Mesenchymal stem cell (in vitro differentiated cells and primary cell): ENCODE results near the gene MED9.

Source experiments
- DNase-seq: peaks from one replicate; pipeline ENCODE4 v3.0.0-alpha.2; 2013
- H2AFZ ChIP-seq: one replicate; pipeline ENCODE4 v1.6.1; 2013; ENCODE audit warnings: low read depth, mild to moderate bottlenecking, control low read depth, inconsistent platforms, low read length, moderate library complexity
- H2AK5ac ChIP-seq: 2 replicates; pipeline ENCODE4 v1.6.1; 2013; ENCODE audit warnings: low read length, moderate library complexity, mild to moderate bottlenecking, inconsistent platforms; ENCODE audit not compliant: severe bottlenecking
- H2BK120ac ChIP-seq: one replicate; pipeline ENCODE4 v1.6.1; 2013; ENCODE audit warnings: low read depth, mild to moderate bottlenecking, inconsistent platforms, low read length, moderate library complexity
- H2BK12ac ChIP-seq, 2 experiments: one replicate each; pipeline ENCODE4 v1.6.1; 2013; ENCODE audit warnings: inconsistent platforms in 2 of 2, low read length in 2 of 2, mild to moderate bottlenecking in 2 of 2, moderate library complexity in 2 of 2, control low read depth in 1 of 2
- H2BK15ac ChIP-seq: one replicate; pipeline ENCODE4 v1.6.1; 2013; ENCODE audit warnings: mild to moderate bottlenecking, low read depth, inconsistent platforms; ENCODE audit not compliant: poor library complexity, severe bottlenecking
- H2BK5ac ChIP-seq: 2 replicates; pipeline ENCODE4 v1.6.1; 2013; ENCODE audit warnings: low read depth, mild to moderate bottlenecking, low read length, control low read depth, inconsistent platforms; ENCODE audit not compliant: poor library complexity, severe bottlenecking
- H3K14ac ChIP-seq, 2 experiments: one replicate each; pipeline ENCODE4 v1.6.1; 2013; ENCODE audit warnings: inconsistent platforms in 2 of 2, low read length in 2 of 2, control low read depth in 1 of 2, mild to moderate bottlenecking in 1 of 2, moderate library complexity in 1 of 2
- H3K18ac ChIP-seq, 2 experiments: one replicate each; pipeline ENCODE4 v1.6.1; 2013; ENCODE audit warnings: inconsistent platforms in 2 of 2, low read length in 2 of 2, control low read depth in 1 of 2, low read depth in 1 of 2, mild to moderate bottlenecking in 1 of 2
- H3K23ac ChIP-seq, 2 experiments: one replicate each; pipeline ENCODE4 v1.6.1; 2013; ENCODE audit warnings: inconsistent platforms in 2 of 2, low read length in 2 of 2, mild to moderate bottlenecking in 2 of 2, moderate library complexity in 2 of 2, control low read depth in 1 of 2
- H3K27ac ChIP-seq: 2 replicates; pipeline ENCODE4 v1.5.1; 2013; ENCODE audit warnings: mild to moderate bottlenecking, moderate library complexity, low read length, control low read depth, inconsistent platforms; ENCODE audit not compliant: poor library complexity, severe bottlenecking
- H3K27me3 ChIP-seq, 2 experiments: 2 replicates each; pipeline versions ENCODE4 v1.6.1 to v1.7.0; 2013; ENCODE audit warnings: low read length in 2 of 2, mild to moderate bottlenecking in 2 of 2, moderate library complexity in 2 of 2, control low read depth in 1 of 2, inconsistent platforms in 1 of 2; ENCODE audit not compliant: control insufficient read depth in 1 of 2, insufficient read depth in 1 of 2
- H3K36me3 ChIP-seq, 2 experiments: 2 replicates each; pipeline versions ENCODE4 v1.6.1 to v1.7.0; 2013; ENCODE audit warnings: low read length in 2 of 2, control low read depth in 1 of 2, inconsistent platforms in 1 of 2, low read depth in 1 of 2, mild to moderate bottlenecking in 1 of 2; ENCODE audit not compliant: insufficient read depth in 2 of 2, control insufficient read depth in 1 of 2
- H3K4ac ChIP-seq, 2 experiments: one replicate each; pipeline ENCODE4 v1.6.1; 2013; ENCODE audit warnings: inconsistent platforms in 2 of 2, low read length in 2 of 2, mild to moderate bottlenecking in 2 of 2, moderate library complexity in 2 of 2, control low read depth in 1 of 2, low read depth in 1 of 2
- H3K4me1 ChIP-seq: 2 replicates; pipeline ENCODE4 v1.6.1; 2013; ENCODE audit warnings: low read depth, low read length, control low read depth; ENCODE audit not compliant: control insufficient read depth, insufficient read depth
- H3K4me2 ChIP-seq: 2 replicates; pipeline ENCODE4 v1.6.1; 2013; ENCODE audit warnings: low read length, mild to moderate bottlenecking, inconsistent platforms; ENCODE audit not compliant: poor library complexity, severe bottlenecking
- H3K4me3 ChIP-seq, 2 experiments: 2 replicates each; pipeline versions ENCODE4 v1.5.1 to v1.7.0; 2013; ENCODE audit warnings: low read length in 2 of 2, mild to moderate bottlenecking in 2 of 2, control low read depth in 1 of 2, low read depth in 1 of 2; ENCODE audit not compliant: insufficient read depth in 1 of 2
- H3K79me1 ChIP-seq: replicated peaks from 2 replicates; pipeline ENCODE4 v1.6.1; 2013; ENCODE audit warnings: mild to moderate bottlenecking, control low read depth, low read length, inconsistent platforms; ENCODE audit not compliant: poor library complexity, severe bottlenecking
- H3K9ac ChIP-seq: 2 replicates; pipeline ENCODE4 v1.7.0; 2013; ENCODE audit warnings: mild to moderate bottlenecking, low read length, moderate library complexity
- H3K9me3 ChIP-seq: 2 replicates; pipeline ENCODE4 v1.7.0; 2013; ENCODE audit warnings: mild to moderate bottlenecking, low read length; ENCODE audit not compliant: control insufficient read depth
- H4K8ac ChIP-seq: one replicate; pipeline ENCODE4 v1.6.1; 2013; ENCODE audit warnings: inconsistent platforms, mild to moderate bottlenecking, low read length, moderate library complexity
- H4K91ac ChIP-seq: one replicate; pipeline ENCODE4 v1.6.1; 2013; ENCODE audit warnings: mild to moderate bottlenecking, low read length, inconsistent platforms
- WGBS: methylation state at CpG from one replicate; pipeline ENCODE4 v1.1.7; 2013; ENCODE audit warnings: mixed read lengths; 5-methylcytosine and 5-hydroxymethylcytosine counted together

The MED9 gene

DNA sequence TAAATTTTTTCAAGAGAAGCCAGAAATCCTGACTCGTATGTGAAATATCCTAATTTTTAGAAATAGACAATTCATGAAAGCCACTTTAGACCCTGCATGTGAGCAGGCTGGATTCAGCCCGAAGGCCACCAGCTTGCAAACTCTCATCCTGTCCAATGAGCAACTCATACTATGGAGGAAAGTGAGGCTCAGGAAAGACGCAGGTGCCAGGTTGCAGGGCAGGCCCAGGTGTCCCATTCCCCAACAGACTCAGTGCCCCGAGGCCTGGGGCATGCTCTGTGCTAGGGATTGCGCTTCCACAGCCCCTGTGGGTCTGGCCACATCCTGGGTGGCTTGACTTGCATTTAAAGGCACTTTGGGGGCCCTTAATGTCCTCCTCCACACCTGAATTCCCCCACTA lies 36.1 kb downstream of the MED9 start:
- no peak overlapping the region for H2AK5ac ChIP-seq
- H2BK120ac ChIP-seq = no peak overlapping the region
- no peaks in the 10 kb centered on the region for H3K9me3 ChIP-seq
- H3K4ac ChIP-seq = no peak overlapping the region
- H4K8ac ChIP-seq = no peak overlapping the region
- H2AFZ ChIP-seq = no peak overlapping the region
- H3K4me3 ChIP-seq = no peak overlapping the region
- H3K4me2 ChIP-seq = no peak overlapping the region
- H2BK15ac ChIP-seq = no peak overlapping the region
- H3K23ac ChIP-seq = peak overlapping the region in 1 of 2 experiments; percentile 46
- no peak overlapping the region for H2BK12ac ChIP-seq
- peaks cover 0 to 20% of the 10 kb centered on the region in 2 experiments for H3K27me3 ChIP-seq
- H3K9ac ChIP-seq = no peak overlapping the region
- DNase-seq = no peak
- no peaks in the 10 kb centered on the region for H3K79me1 ChIP-seq
- WGBS = 99% methylated on average over 5 of the region's 5 CpGs
- no peak overlapping the region for H4K91ac ChIP-seq
- H3K4me1 ChIP-seq = peaks cover 50% of the 10 kb centered on the region
- no peak overlapping the region for H3K14ac ChIP-seq
- H2BK5ac ChIP-seq = no peak overlapping the region
- no peak overlapping the region for H3K18ac ChIP-seq
- peaks cover 0 to 3% of the 10 kb centered on the region in 2 experiments for H3K36me3 ChIP-seq
- H3K27ac ChIP-seq = no peak overlapping the region

DNA sequence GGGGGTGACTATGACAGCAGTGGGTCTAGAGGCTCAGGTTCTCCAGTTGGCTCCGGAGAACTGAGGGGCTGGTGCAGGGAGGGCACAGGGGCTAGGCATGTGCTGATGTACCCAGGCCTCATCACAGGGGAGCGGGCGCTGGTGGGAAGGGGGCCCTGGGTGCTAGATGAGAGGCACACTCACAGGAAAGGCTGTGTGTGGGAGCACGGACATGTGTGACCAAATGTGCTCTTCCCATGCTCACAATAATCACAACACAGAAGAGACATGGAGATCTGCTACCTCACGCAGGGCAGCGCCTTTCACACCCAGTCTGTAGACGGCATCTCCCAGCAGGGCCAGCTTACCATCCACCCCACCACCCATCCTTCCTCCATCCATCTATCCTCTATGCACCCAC lies 36.8 kb downstream of the MED9 start:
- Histone ChIP-seq H2BK120ac (no peak overlapping the region), H2BK15ac (no peak overlapping the region), H2AFZ (no peak overlapping the region), H3K36me3 (peaks cover 0 to 9% of the 10 kb centered on the region in 2 experiments), H4K8ac (no peak overlapping the region), H3K27ac (no peak overlapping the region), H3K4me2 (no peak overlapping the region), H2BK5ac (no peak overlapping the region), H3K4me1 (peaks cover 50% of the 10 kb centered on the region), H3K23ac (no peak overlapping the region), H2BK12ac (no peak overlapping the region), H3K18ac (no peak overlapping the region), H3K9ac (no peak overlapping the region), H3K27me3 (peaks cover 3 to 20% of the 10 kb centered on the region in 2 experiments), H2AK5ac (no peak overlapping the region), H3K9me3 (no peaks in the 10 kb centered on the region), H3K4ac (no peak overlapping the region), H4K91ac (no peak overlapping the region), H3K79me1 (no peaks in the 10 kb centered on the region), H3K14ac (no peak overlapping the region), H3K4me3 (no peak overlapping the region)
- WGBS = 99% methylated on average over 7 of the region's 7 CpGs
- no peak for DNase-seq

DNA sequence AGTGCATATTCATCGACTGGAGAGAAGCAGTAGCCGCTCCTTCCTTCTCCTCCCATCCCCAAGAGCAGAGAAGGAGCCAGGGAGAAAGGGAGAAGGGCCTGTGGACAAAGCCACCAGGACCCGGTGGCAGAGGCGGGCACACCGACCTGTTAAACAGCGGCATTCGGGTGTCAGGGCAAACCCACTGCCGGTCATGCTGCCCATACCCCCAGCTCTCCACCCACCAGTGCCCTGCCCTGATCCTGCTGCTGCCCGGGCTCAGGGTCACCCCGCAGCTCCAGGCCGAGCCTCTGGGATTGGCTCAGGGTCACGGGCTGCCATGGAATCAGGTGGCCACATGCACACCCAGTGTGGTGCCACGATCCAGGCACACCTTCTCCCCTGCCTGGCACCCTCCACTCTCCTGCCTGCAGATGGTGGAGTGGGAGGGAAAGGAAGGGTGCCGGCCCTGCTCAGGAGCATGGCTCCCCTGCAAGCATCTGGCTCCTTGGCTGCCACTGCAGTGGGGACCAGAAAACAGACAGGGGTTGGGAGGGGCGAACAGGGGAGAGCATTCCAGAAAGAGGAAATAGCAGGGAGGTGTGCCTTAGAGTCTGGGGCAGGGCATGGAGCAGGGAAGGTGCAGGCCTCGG lies 37.7 kb downstream of the MED9 start:
- Histone ChIP-seq H3K9me3 (no peaks in the 10 kb centered on the region), H3K23ac (no peak overlapping the region)

DNA sequence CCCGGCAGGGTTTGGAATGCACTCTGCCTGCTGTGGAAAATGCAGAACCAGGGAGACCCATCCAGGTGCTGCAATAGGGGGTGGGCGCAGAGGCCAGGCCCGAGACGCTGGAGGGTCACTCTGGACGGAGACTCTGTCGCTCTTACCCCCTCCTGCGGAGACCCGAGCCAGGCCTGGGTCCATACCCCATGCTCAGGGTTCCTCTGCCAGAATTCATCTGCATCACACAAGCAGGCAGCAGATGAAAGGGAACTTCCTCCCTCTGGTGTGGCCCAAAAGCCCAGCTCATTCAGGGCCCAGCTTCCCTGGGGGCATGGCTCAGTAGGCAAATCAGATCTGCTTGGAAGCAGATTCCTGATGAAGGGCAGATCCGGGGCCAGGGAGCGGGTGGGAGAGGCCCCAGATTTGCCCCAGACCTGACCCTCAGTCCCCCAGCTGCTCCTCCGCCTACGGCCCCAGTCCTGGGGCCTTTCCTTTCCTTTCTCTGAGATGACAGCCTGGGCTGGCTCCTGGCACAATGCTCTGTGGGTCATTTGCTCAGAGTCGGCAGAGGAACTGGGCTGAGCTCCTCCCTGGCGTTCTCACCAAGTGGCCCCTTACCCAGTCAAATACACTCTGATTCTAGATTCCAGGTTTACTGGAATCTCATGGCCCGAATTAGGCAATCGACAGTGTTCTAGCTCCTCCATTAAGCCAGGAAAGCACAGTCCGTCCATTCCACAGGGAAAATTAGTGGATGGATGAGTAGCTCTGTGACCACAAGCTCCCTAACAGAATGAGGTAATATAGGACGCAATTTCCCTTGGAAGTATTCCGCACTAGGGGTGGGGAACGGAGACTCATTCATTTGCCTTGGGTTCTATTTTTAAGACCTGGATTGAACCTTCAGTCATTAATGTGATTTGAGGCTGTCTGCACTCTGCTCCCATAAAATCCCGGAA lies 38.5 kb downstream of the MED9 start:
- H2BK5ac ChIP-seq = no peak overlapping the region
- no peak overlapping the region for H3K23ac ChIP-seq
- no peak overlapping the region for H3K4me2 ChIP-seq
- H2AK5ac ChIP-seq = no peak overlapping the region
- H3K4me1 ChIP-seq = peaks cover 44% of the 10 kb centered on the region
- H3K4me3 ChIP-seq = peak overlapping the region in 1 of 2 experiments; percentile 36
- H2BK12ac ChIP-seq = no peak overlapping the region
- H3K18ac ChIP-seq = no peak overlapping the region
- H3K27me3 ChIP-seq = peaks cover 4 to 15% of the 10 kb centered on the region in 2 experiments
- no peak overlapping the region for H3K14ac ChIP-seq
- DNase-seq = peak; percentile 35
- no peak overlapping the region for H2BK15ac ChIP-seq
- H3K79me1 ChIP-seq = no peaks in the 10 kb centered on the region
- H3K9me3 ChIP-seq = no peaks in the 10 kb centered on the region
- no peak overlapping the region for H4K91ac ChIP-seq
- H3K27ac ChIP-seq = no peak overlapping the region
- H3K36me3 ChIP-seq = peaks cover 0 to 20% of the 10 kb centered on the region in 2 experiments
- H3K4ac ChIP-seq = no peak overlapping the region
- peak overlapping the region; percentile 73 for H3K9ac ChIP-seq
- H4K8ac ChIP-seq = no peak overlapping the region
- no peak overlapping the region for H2AFZ ChIP-seq
- no peak overlapping the region for H2BK120ac ChIP-seq
- 88% methylated on average over 21 of the region's 21 CpGs for WGBS

More for the DNA sequence above, 37.7 kb downstream of the MED9 start:
- Histone ChIP-seq H3K4me3 (no peak overlapping the region), H3K14ac (peak overlapping the region in 1 of 2 experiments; percentile 27), H3K27ac (no peak overlapping the region), H4K8ac (no peak overlapping the region), H2AFZ (no peak overlapping the region), H2AK5ac (peak overlapping the region; percentile 18), H3K4ac (no peak overlapping the region), H3K9ac (peak overlapping the region; percentile 73), H3K36me3 (peaks cover 0 to 13% of the 10 kb centered on the region in 2 experiments), H2BK5ac (no peak overlapping the region), H2BK120ac (no peak overlapping the region), H3K79me1 (no peaks in the 10 kb centered on the region), H2BK12ac (no peak overlapping the region), H4K91ac (no peak overlapping the region), H3K4me1 (peaks cover 50% of the 10 kb centered on the region), H2BK15ac (no peak overlapping the region), H3K27me3 (peaks cover 4 to 20% of the 10 kb centered on the region in 2 experiments), H3K4me2 (no peak overlapping the region), H3K18ac (no peak overlapping the region)
- WGBS = 90% methylated on average over 13 of the region's 16 CpGs
- no peak for DNase-seq
